ENCODE results near the gene ZCWPW2. TPM values are rescaled to one million over a fixed set of nuclear protein-coding genes. Genes with fewer than 3 reads are reported as not detected.

ZCWPW2 gene
- total RNA-seq, 4 donors from 2014 or later = 0.29 to 2.9 (median 1.3) TPM; not detected in 1

DNA sequence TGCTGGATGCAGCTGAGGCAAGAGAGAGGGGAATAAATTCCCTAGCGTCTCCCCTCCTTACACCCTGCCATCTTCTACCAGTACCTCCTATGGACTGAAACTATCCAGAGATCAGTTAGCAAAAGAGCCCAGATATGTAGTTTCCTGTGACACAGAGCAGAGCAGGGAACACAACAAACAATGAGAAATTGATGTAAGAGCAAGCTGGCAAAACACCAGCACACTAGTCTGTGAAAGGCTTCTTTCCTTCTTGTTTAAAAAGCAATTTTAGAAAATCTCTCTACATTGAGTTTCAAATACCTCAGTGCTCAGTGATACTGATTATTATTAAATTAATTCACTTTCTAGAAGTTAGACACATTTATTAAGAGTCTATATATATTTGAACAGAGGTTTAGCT is 215.7 kb downstream of the ZCWPW2 start:
- H3K4me3 ChIP-seq (ENCODE audit: low read depth, poor library complexity, severe bottlenecking) = no peak overlapping the region
- no peak for DNase-seq (ENCODE audit: low spot score in 2 of 2)
- WGBS, 2 donors = 76 to 77% methylated on average over 1 of the region's 1 CpG
- intact Hi-C loops (cut with DNase I; ENCODE audit: low total_unique reads) = no loop called here
- TF ChIP-seq POLR2A (IDR thresholded peaks at IDR 0.05) = no peak
- TF ChIP-seq, protein P1, sequence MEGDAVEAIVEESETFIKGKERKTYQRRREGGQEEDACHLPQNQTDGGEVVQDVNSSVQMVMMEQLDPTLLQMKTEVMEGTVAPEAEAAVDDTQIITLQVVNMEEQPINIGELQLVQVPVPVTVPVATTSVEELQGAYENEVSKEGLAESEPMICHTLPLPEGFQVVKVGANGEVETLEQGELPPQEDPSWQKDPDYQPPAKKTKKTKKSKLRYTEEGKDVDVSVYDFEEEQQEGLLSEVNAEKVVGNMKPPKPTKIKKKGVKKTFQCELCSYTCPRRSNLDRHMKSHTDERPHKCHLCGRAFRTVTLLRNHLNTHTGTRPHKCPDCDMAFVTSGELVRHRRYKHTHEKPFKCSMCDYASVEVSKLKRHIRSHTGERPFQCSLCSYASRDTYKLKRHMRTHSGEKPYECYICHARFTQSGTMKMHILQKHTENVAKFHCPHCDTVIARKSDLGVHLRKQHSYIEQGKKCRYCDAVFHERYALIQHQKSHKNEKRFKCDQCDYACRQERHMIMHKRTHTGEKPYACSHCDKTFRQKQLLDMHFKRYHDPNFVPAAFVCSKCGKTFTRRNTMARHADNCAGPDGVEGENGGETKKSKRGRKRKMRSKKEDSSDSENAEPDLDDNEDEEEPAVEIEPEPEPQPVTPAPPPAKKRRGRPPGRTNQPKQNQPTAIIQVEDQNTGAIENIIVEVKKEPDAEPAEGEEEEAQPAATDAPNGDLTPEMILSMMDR (IDR thresholded peaks at IDR 0.05) = no peak

DNA sequence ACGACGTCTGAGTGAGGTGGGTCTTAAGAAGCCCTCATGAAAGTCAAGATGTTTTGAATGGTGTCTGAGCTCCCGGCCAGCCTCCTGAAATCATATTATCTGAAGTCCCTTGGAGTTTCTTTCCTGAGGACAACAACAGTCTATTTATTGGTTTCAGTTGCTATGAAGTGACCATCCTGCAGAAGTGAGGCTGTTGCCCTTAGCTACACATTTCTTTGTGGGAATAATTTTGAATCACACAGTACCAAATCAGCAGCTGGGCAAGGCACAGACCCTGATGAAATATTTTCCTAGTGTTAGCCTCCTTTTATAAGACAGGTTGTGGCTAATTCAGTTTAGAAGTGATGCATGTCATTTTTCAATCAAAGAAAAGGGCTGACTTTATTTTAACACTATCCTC is 220.8 kb downstream of the ZCWPW2 start:
- no peak for DNase-seq (ENCODE audit: low spot score in 2 of 2)
- intact Hi-C loops (cut with DNase I; ENCODE audit: low total_unique reads) = no loop called here
- no peak overlapping the region for H3K4me3 ChIP-seq (ENCODE audit: low read depth, poor library complexity, severe bottlenecking)
- WGBS, 2 donors = 86 to 94% methylated on average over 3 of the region's 3 CpGs
- TF ChIP-seq, protein P1 (IDR thresholded peaks at IDR 0.05) = no peak
- TF ChIP-seq POLR2A (IDR thresholded peaks at IDR 0.05) = no peak

DNA sequence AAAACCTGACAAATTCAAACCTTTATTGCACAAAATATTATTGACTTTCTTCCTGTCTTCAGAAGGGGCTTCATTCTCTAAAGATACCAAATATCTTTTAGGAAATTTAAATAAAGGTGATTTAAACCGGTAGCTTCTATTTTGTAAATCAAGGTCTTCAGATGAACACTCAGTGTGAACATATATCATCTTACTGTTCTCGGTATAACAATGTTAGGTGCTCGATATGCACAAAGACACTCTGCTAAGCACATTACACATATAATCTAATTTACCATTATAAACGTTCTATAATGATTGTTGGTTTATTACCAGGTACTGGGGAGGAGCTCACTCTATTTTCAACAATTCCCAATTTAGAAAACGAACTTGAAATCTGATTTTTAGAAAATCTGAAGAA is 225.5 kb downstream of the ZCWPW2 start:
- TF ChIP-seq, protein P1 (IDR thresholded peaks at IDR 0.05) = no peak
- no peak for TF ChIP-seq POLR2A (IDR thresholded peaks at IDR 0.05)
- intact Hi-C loops (cut with DNase I; ENCODE audit: low total_unique reads) = no loop called here
- WGBS, 2 donors = 78 to 85% methylated on average over 5 of the region's 5 CpGs
- no peak for DNase-seq (ENCODE audit: low spot score in 2 of 2)
- no peak overlapping the region for H3K4me3 ChIP-seq (ENCODE audit: low read depth, poor library complexity, severe bottlenecking)

DNA sequence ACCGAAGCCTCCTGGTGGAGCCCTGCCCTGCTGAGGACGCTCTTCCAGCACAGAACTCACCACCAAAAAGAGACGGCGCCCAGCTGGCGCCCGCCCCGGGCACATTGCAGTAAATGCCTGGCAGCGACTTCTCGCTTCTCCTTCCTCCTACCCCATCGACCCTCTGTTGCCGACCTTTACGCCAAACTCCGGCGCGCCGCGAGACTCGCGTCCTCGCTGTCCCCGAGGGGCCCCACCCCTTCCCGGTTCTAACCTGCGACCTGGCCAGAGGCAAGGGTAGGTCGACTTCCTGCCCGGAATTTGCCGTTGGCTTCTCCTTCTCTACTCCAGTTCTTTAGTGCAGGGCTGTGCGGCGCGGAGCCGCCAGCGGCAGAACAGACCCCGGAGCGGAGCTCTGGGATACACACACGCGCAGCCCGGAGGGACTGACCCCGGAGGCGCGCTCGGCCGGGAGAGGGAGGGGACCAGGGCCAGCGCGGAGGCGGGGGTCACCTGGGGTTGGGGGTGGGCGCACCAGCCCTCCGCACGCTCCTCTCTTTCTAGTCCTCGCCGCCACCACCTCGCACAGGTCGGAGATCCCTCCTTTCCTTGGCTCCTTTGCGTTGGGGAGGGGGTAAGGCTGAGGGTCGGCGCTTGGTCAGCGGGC is 226.7 kb downstream of the ZCWPW2 start:
- 2% methylated on average over 34 to 53 of the region's 55 CpGs for WGBS, 2 donors
- intact Hi-C loops (cut with DNase I; ENCODE audit: low total_unique reads) = no loop called here
- no peak for DNase-seq (ENCODE audit: low spot score in 2 of 2)
- H3K4me3 ChIP-seq (ENCODE audit: low read depth, poor library complexity, severe bottlenecking) = no peak overlapping the region
- no peak for TF ChIP-seq POLR2A (IDR thresholded peaks at IDR 0.05)
- TF ChIP-seq, protein P1 (IDR thresholded peaks at IDR 0.05) = no peak

Other genes starting within 250 kb of the ZCWPW2 start
- gene CMC1, start 107.1 kb upstream of the ZCWPW2 start, total RNA-seq = 1 to 10 TPM; 2.4 to 8.4 (median 5.9) TPM
- 10 to 100 TPM; 44.0 to 51.1 (median 46.6) TPM for gene AZI2, start 103 bp downstream of the ZCWPW2 start, total RNA-seq

All from lower leg skin (tissue), 4 donors.